C4-2B (cell line): ENCODE data around the gene EEPD1.

ENCODE experiments used
- H3K27ac ChIP-seq: fragments of 450-650 bp; 2 replicates; pipeline ENCODE4 v1.5.1; 2017
- ZFX ChIP-seq: fragments of 450-650 bp; IDR thresholded peaks from 2 replicates; pipeline ENCODE4 v1.6.1; 2017
- TF ChIP-seq, protein P1 (sequence below): fragments of 450-650 bp; conservative IDR thresholded peaks from 2 replicates; pipeline ENCODE4 v1.5.1; 2017; ENCODE audit warnings: mild to moderate bottlenecking

The EEPD1 gene

GRCh38 chr7:36278620-36279172, 125.6 kb downstream of the EEPD1 start:
- TF ChIP-seq ZFX, result no peak
- TF ChIP-seq, protein P1, sequence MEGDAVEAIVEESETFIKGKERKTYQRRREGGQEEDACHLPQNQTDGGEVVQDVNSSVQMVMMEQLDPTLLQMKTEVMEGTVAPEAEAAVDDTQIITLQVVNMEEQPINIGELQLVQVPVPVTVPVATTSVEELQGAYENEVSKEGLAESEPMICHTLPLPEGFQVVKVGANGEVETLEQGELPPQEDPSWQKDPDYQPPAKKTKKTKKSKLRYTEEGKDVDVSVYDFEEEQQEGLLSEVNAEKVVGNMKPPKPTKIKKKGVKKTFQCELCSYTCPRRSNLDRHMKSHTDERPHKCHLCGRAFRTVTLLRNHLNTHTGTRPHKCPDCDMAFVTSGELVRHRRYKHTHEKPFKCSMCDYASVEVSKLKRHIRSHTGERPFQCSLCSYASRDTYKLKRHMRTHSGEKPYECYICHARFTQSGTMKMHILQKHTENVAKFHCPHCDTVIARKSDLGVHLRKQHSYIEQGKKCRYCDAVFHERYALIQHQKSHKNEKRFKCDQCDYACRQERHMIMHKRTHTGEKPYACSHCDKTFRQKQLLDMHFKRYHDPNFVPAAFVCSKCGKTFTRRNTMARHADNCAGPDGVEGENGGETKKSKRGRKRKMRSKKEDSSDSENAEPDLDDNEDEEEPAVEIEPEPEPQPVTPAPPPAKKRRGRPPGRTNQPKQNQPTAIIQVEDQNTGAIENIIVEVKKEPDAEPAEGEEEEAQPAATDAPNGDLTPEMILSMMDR, result no peak
- peak overlapping the region; percentile 24 for H3K27ac ChIP-seq

DNA sequence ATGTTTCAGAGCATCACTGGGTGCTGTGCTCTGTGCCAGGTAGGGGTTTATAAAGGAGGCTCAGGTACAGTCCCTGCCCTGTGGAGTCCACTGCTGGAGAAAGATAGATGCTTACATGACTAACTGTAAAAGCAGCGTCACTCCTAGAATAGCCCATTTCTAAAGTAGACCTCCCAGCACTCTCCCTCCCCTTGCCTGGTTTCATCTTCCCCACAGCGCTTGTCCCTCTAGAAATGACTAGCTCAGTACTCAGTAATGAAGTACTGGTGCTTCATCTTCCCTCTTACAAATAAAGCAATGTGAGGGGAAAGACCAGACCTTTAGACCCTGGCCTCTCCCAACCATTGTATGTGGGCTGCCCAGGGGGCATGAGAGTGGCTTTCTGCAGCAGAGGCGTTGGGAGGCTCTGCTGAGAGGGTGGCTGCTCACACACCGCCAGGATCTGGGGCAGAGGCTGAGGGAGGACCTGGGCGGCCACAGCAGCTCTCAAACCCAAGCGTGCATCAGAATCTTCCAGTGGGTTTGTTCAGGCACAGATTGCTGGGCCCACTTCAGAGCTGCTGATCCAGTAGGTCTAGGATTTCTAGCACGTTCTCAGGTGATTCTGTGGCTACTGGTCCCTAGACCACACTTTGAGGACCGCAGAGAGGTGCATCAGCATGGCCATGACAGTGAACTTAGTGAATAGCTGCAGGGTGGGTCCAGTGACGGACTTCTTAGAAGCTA, 126.3 kb downstream of the EEPD1 start:
- H3K27ac ChIP-seq, result peak overlapping the region; percentile 24; the same call in 1 of the 2 replicates
- TF ChIP-seq ZFX, result no peak
- TF ChIP-seq, protein P1, result no peak

- H3K27ac ChIP-seq, result no peak overlapping the region
- TF ChIP-seq, protein P1, result no peak
- no peak for TF ChIP-seq ZFX
Measured at GRCh38 chr7:36279926-36280315, 126.9 kb downstream of the EEPD1 start.

DNA sequence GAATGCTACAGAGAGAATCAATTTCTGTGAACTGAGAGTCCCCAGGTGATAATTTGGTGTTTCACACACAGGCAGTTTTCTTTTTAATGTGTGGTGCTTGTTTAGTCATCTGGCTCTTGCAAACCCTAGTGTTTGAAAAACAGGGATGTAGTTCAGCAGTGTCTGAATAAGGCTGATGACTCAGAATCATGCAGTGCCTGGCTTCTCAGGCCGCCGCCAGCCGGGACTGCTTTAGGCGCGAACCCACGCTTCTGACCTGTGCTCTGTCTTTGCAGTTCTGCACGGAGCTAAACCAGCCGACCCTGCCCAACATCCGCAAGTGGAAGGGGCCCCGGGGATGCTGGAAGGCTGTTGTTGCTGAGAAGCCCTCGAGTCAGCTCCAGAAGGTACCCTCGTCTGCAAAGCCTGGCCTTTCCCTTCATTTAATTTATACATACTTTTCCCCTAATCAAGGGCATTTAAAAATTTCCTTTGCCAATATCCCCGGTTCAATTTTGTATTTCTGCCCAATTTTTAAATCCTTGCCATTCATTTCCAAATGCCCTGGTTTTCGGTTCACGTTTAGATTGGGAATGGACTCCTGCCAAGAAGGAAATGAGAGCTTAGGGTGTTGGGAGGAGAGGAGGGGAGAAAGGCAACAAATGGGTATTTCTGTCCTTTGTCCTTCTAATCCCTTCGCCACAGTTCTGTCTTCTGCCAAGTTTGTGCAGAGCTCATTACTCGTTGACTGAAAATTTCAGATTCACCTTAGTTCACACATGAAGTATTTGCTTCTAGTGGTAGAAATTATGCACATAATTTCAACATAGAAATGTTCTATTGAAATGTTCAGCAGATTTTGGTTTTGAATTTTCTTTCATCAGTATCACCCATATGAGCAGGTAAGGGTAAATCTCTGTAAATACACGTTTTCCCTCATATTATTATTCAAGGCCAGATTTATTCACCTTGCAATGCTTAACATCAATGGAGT, 128.1 kb downstream of the EEPD1 start:
- no peak for TF ChIP-seq ZFX
- TF ChIP-seq, protein P1, result no peak
- H3K27ac ChIP-seq, result no peak overlapping the region

DNA sequence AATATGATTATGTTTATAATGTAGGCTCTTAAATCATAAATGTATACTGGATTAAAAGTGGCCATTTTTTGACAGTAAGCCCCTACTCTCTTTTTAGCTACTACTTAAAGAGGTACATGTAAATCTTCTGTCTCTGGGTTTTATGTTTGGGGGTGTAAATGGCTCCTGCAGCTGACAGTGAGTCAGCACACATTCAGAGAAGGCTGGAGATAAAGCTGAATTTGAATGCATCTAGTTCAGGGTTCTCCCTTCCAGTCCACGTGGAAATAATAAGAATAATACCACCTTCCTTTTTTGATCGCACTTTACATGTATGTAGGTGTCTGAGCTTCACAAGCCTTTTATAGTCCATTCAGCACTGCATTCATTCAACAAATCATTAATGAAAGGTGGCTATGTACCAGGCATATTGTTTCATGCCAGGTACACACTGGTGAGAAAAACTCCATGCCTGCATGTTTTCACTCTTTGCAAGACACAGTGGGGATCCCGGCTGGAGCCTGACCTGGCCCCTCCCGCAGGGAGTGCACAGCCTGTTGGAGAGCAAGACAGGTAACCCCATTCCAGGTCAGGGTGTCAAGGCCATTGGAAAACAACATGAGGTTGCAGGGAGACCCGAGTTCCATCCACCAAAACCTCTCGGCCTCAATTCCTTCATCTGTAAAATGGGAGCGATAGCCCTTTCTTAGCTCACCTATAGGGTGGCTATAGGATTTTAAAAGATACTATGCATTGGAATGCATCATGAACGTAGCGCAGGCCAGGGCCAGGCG, 129.1 kb downstream of the EEPD1 start:
- no peak overlapping the region for H3K27ac ChIP-seq
- no peak for TF ChIP-seq ZFX
- TF ChIP-seq, protein P1, result no peak

DNA sequence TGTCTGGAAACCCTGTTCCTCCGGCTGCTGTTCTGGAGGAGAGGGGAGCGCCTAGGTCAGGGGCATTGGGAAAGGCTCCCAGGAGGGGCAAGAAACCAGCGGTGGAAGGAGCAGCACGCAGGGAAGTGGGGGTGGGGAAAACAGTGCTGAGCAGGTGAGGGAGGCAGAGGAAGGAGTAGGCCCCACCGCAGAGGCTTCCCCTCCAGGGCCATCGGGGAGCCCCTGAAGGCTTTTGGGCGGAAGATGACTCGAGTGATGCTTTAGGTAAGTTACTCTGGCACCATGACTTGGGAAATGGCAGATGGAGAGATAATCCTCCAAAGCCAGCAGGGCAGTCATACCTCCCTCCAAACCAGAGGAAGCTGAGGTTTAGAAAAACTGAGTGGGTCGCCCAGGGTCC, 130.1 kb downstream of the EEPD1 start:
- no peak for TF ChIP-seq ZFX
- TF ChIP-seq, protein P1, result no peak
- H3K27ac ChIP-seq, result no peak overlapping the region
